Measurements from ENCODE around the gene SYNE1. TPM values are rescaled to one million over a fixed set of nuclear protein-coding genes. Genes with fewer than 3 reads are reported as not detected.

Gene SYNE1
- total and polyA plus RNA-seq, 2 of the 8 experiments (the other 6 are each of a cell fraction or from before 2014, with no cell fraction given) = 2.8 to 5.5 TPM

DNA sequence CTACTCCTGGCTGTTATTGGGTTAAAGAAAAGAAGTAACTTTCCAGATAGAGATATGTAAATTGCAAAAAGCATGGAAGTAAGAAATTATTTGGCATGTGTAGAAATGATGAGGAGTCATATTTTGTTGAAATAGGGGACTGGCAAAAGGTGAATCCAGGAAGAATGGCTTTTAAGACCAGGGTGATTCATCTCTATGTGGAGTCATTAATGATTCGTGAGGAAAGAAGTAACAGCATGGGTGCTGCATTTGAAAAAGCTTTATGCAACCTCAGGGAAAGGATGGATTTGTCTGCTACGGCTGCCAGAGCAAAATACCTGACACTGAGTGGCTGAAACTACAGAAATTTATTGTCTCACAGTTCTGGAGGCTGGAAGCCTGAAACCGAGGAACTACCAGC lies 14.8 kb upstream of the SYNE1 start (continued):
- TF ChIP-seq, protein P1, sequence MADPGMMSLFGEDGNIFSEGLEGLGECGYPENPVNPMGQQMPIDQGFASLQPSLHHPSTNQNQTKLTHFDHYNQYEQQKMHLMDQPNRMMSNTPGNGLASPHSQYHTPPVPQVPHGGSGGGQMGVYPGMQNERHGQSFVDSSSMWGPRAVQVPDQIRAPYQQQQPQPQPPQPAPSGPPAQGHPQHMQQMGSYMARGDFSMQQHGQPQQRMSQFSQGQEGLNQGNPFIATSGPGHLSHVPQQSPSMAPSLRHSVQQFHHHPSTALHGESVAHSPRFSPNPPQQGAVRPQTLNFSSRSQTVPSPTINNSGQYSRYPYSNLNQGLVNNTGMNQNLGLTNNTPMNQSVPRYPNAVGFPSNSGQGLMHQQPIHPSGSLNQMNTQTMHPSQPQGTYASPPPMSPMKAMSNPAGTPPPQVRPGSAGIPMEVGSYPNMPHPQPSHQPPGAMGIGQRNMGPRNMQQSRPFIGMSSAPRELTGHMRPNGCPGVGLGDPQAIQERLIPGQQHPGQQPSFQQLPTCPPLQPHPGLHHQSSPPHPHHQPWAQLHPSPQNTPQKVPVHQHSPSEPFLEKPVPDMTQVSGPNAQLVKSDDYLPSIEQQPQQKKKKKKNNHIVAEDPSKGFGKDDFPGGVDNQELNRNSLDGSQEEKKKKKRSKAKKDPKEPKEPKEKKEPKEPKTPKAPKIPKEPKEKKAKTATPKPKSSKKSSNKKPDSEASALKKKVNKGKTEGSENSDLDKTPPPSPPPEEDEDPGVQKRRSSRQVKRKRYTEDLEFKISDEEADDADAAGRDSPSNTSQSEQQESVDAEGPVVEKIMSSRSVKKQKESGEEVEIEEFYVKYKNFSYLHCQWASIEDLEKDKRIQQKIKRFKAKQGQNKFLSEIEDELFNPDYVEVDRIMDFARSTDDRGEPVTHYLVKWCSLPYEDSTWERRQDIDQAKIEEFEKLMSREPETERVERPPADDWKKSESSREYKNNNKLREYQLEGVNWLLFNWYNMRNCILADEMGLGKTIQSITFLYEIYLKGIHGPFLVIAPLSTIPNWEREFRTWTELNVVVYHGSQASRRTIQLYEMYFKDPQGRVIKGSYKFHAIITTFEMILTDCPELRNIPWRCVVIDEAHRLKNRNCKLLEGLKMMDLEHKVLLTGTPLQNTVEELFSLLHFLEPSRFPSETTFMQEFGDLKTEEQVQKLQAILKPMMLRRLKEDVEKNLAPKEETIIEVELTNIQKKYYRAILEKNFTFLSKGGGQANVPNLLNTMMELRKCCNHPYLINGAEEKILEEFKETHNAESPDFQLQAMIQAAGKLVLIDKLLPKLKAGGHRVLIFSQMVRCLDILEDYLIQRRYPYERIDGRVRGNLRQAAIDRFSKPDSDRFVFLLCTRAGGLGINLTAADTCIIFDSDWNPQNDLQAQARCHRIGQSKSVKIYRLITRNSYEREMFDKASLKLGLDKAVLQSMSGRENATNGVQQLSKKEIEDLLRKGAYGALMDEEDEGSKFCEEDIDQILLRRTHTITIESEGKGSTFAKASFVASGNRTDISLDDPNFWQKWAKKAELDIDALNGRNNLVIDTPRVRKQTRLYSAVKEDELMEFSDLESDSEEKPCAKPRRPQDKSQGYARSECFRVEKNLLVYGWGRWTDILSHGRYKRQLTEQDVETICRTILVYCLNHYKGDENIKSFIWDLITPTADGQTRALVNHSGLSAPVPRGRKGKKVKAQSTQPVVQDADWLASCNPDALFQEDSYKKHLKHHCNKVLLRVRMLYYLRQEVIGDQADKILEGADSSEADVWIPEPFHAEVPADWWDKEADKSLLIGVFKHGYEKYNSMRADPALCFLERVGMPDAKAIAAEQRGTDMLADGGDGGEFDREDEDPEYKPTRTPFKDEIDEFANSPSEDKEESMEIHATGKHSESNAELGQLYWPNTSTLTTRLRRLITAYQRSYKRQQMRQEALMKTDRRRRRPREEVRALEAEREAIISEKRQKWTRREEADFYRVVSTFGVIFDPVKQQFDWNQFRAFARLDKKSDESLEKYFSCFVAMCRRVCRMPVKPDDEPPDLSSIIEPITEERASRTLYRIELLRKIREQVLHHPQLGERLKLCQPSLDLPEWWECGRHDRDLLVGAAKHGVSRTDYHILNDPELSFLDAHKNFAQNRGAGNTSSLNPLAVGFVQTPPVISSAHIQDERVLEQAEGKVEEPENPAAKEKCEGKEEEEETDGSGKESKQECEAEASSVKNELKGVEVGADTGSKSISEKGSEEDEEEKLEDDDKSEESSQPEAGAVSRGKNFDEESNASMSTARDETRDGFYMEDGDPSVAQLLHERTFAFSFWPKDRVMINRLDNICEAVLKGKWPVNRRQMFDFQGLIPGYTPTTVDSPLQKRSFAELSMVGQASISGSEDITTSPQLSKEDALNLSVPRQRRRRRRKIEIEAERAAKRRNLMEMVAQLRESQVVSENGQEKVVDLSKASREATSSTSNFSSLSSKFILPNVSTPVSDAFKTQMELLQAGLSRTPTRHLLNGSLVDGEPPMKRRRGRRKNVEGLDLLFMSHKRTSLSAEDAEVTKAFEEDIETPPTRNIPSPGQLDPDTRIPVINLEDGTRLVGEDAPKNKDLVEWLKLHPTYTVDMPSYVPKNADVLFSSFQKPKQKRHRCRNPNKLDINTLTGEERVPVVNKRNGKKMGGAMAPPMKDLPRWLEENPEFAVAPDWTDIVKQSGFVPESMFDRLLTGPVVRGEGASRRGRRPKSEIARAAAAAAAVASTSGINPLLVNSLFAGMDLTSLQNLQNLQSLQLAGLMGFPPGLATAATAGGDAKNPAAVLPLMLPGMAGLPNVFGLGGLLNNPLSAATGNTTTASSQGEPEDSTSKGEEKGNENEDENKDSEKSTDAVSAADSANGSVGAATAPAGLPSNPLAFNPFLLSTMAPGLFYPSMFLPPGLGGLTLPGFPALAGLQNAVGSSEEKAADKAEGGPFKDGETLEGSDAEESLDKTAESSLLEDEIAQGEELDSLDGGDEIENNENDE (IDR thresholded peaks at IDR 0.05; ENCODE audit: insufficient replicate concordance, low read length) = no peak
- no peak for TF ChIP-seq BACH1 (IDR thresholded peaks at IDR 0.05; ENCODE audit: low read length)
- TF ChIP-seq PHF8 (conservative IDR thresholded peaks at IDR 0.05; ENCODE audit: low read depth, low read length) = no peak
- TF ChIP-seq SIX5 (IDR thresholded peaks at IDR 0.05; ENCODE audit: low read depth, low read length) = no peak
- no peak for TF ChIP-seq JUND (IDR thresholded peaks at IDR 0.05; ENCODE audit: low read length)

Data from H1 (cell line).